Measurements from ENCODE around the gene MACROD2.

- TF ChIP-seq CTCF (IDR thresholded peaks at IDR 0.05) (no peak), POLR2A (IDR thresholded peaks at IDR 0.05) (no peak)
Measured at GRCh38 chr20:15594158-15594695, 1598.9 kb downstream of the MACROD2 start.

Measured in tibial nerve (tissue), 3 donors.